Large intestine (tissue), 12 donors: Measurements from ENCODE around the gene MEP1A. TPM values are rescaled to one million over a fixed set of nuclear protein-coding genes. Genes with fewer than 3 reads are reported as not detected.
A peak's percentile ranks its signal among the peaks of the same experiment; 100 is the strongest.
"Not testable (repeated sequence)": the region's sequence is repeated elsewhere in the genome, so short reads cannot be mapped to it uniquely, and the experiment has no call there.

ENCODE experiments used
- DNase-seq, 2 donors: peaks; one replicate each; pipeline versions ENCODE4 v3.0.0 to v3.0.0-alpha.2; 2013
- H3K27ac ChIP-seq: one replicate; pipeline ENCODE4 v1.5.1; 2013; ENCODE audit warnings: low read length
- H3K27me3 ChIP-seq: 2 replicates; pipeline ENCODE4 v1.6.1; 2013; ENCODE audit warnings: low read length; ENCODE audit not compliant: control insufficient read depth, insufficient read depth
- H3K36me3 ChIP-seq: 2 replicates; pipeline ENCODE4 v1.6.1; 2013; ENCODE audit warnings: low read length; ENCODE audit not compliant: control insufficient read depth, insufficient read depth
- H3K4me1 ChIP-seq: one replicate; pipeline ENCODE4 v1.6.1; 2013; ENCODE audit warnings: low read length; ENCODE audit not compliant: control insufficient read depth, insufficient read depth
- H3K4me3 ChIP-seq: one replicate; pipeline ENCODE4 v1.5.1; 2013; ENCODE audit warnings: low read length
- H3K9me3 ChIP-seq: one replicate; pipeline ENCODE4 v1.6.1; 2013; ENCODE audit warnings: mild to moderate bottlenecking, low read depth, low read length, moderate library complexity; ENCODE audit not compliant: control insufficient read depth
- WGBS: methylation state at CpG from one replicate; pipeline ENCODE4 v1.1.5; 2013; ENCODE audit warnings: low lambda C conversion rate; ENCODE audit not compliant: insufficient coverage; 5-methylcytosine and 5-hydroxymethylcytosine counted together
- long read RNA-seq, 11 donors: transcript quantifications; one replicate each; lab custom pipeline, GENCODE V29; 2026
- polyA plus RNA-seq: library from polyadenylated mRNA; unstranded; fragments of 120-200 nt; gene quantifications from one replicate; pipeline ENCODE4 v1.2.1, GENCODE V29; 2013

Gene MEP1A
- 649 TPM for polyA plus RNA-seq
- long read RNA-seq, donor 1, transcript MEP1A-201 (14 exons, 2,892 nt): major isoform, 15 of 37 reads
- long read RNA-seq, donor 1, partial matches to known transcripts: 22 of 37 reads
- long read RNA-seq, donor 1, other reads (novel, unspliced or antisense): 0 of 37 reads
- long read RNA-seq, donor 2, transcript MEP1A-201 (14 exons, 2,892 nt): major isoform, 57 of 264 reads
- long read RNA-seq, donor 2, partial matches to known transcripts: 205 of 264 reads
- long read RNA-seq, donor 2, other reads (novel, unspliced or antisense): 0 of 264 reads
- long read RNA-seq, donor 3, transcript MEP1A-201 (14 exons, 2,892 nt): major isoform, 57 of 273 reads
- long read RNA-seq, donor 3, partial matches to known transcripts: 209 of 273 reads
- long read RNA-seq, donor 3, other reads (novel, unspliced or antisense): 7 of 273 reads
- long read RNA-seq, donor 4, partial matches to known transcripts: 17 of 17 reads
- long read RNA-seq, donor 4, other reads (novel, unspliced or antisense): 0 of 17 reads
- long read RNA-seq, donor 5, transcript MEP1A-201 (14 exons, 2,892 nt): major isoform, 9 of 23 reads
- long read RNA-seq, donor 5, partial matches to known transcripts: 13 of 23 reads
- long read RNA-seq, donor 5, other reads (novel, unspliced or antisense): 0 of 23 reads
- long read RNA-seq, donor 6, transcript MEP1A-201 (14 exons, 2,892 nt): major isoform, 46 of 206 reads
- long read RNA-seq, donor 6, partial matches to known transcripts: 160 of 206 reads
- long read RNA-seq, donor 6, other reads (novel, unspliced or antisense): 0 of 206 reads
- long read RNA-seq, donor 7, transcript MEP1A-201 (14 exons, 2,892 nt): major isoform, 6 of 18 reads
- long read RNA-seq, donor 7, partial matches to known transcripts: 12 of 18 reads
- long read RNA-seq, donor 7, other reads (novel, unspliced or antisense): 0 of 18 reads
- long read RNA-seq, donor 8, transcript MEP1A-201 (14 exons, 2,892 nt): major isoform, 53 of 247 reads
- long read RNA-seq, donor 8, partial matches to known transcripts: 194 of 247 reads
- long read RNA-seq, donor 8, other reads (novel, unspliced or antisense): 0 of 247 reads
- long read RNA-seq, donor 9, transcript MEP1A-201 (14 exons, 2,892 nt): major isoform, 39 of 174 reads
- long read RNA-seq, donor 9, partial matches to known transcripts: 135 of 174 reads
- long read RNA-seq, donor 9, other reads (novel, unspliced or antisense): 0 of 174 reads
- long read RNA-seq, donor 10, transcript MEP1A-201 (14 exons, 2,892 nt): major isoform, 40 of 138 reads
- long read RNA-seq, donor 10, partial matches to known transcripts: 98 of 138 reads
- long read RNA-seq, donor 10, other reads (novel, unspliced or antisense): 0 of 138 reads
- long read RNA-seq, donor 11, transcript MEP1A-201 (14 exons, 2,892 nt): major isoform, 22 of 75 reads
- long read RNA-seq, donor 11, partial matches to known transcripts: 53 of 75 reads
- long read RNA-seq, donor 11, other reads (novel, unspliced or antisense): 0 of 75 reads

- H3K36me3 ChIP-seq: peaks cover 4% of the 10 kb centered on the region
- H3K4me3 ChIP-seq: peak within 1 kb of the TSS; percentile 70
- H3K4me1 ChIP-seq: peaks cover 31% of the 10 kb centered on the region
- H3K9me3 ChIP-seq: no peaks in the 10 kb centered on the region
- H3K27ac ChIP-seq: peak within 1 kb of the TSS; percentile 76
- H3K27me3 ChIP-seq: no peaks in the 10 kb centered on the region
- peak; percentile 70 to 85 for DNase-seq
- 17% methylated on average over 7 of the region's 8 CpGs for WGBS
Measured at GRCh38 chr6:46793138-46793537, at the start of gene MEP1A. Gene MEP1A, plus strand, starts transcription at chr6:46793389. Its CDS starts 10 bp downstream, at chr6:46793399.

GRCh38 chr6:46743425-46744158, 49.6 kb upstream of the MEP1A start:
- no peaks in the 10 kb centered on the region for H3K9me3 ChIP-seq
- H3K27me3 ChIP-seq: no peaks in the 10 kb centered on the region
- DNase-seq: peak in 1 of 2 donors; percentile 9
- no peak overlapping the region for H3K27ac ChIP-seq
- H3K36me3 ChIP-seq: no peaks in the 10 kb centered on the region
- H3K4me1 ChIP-seq: no peaks in the 10 kb centered on the region
- H3K4me3 ChIP-seq: no peak overlapping the region
- WGBS: no CpG with 5 or more reads among the region's 1 CpG

GRCh38 chr6:46744159-46744725, 48.9 kb upstream of the MEP1A start:
- H3K27ac ChIP-seq, H3K27me3 ChIP-seq, H3K36me3 ChIP-seq, H3K4me3 ChIP-seq, H3K9me3 ChIP-seq, DNase-seq, H3K4me1 ChIP-seq: not testable (repeated sequence)
- 100% methylated on average over 1 of the region's 3 CpGs for WGBS

GRCh38 chr6:46745973-46746372, 47.2 kb upstream of the MEP1A start:
- H3K9me3 ChIP-seq: no peaks in the 10 kb centered on the region
- H3K36me3 ChIP-seq: no peaks in the 10 kb centered on the region
- WGBS: 92% methylated on average over 2 of the region's 2 CpGs
- H3K27me3 ChIP-seq: no peaks in the 10 kb centered on the region
- DNase-seq: no peak
- no peak overlapping the region for H3K4me3 ChIP-seq
- H3K4me1 ChIP-seq: no peaks in the 10 kb centered on the region
- H3K27ac ChIP-seq: no peak overlapping the region

GRCh38 chr6:46746696-46747095, 46.5 kb upstream of the MEP1A start, which contains the start of gene ANKRD66:
Gene ANKRD66, plus strand, starts transcription at chr6:46746933. Its CDS starts 5,016 bp downstream, at chr6:46751949.
- no CpG with 5 or more reads among the region's 1 CpG for WGBS
- Histone ChIP-seq H3K4me1 (no peaks in the 10 kb centered on the region), H3K9me3 (no peaks in the 10 kb centered on the region), H3K36me3 (no peaks in the 10 kb centered on the region), H3K27ac (no peak within 1 kb of the TSS), H3K27me3 (no peaks in the 10 kb centered on the region), H3K4me3 (no peak within 1 kb of the TSS)
- no peak for DNase-seq

GRCh38 chr6:46748940-46749503, 44.2 kb upstream of the MEP1A start:
- Histone ChIP-seq H3K27me3 (no peaks in the 10 kb centered on the region), H3K4me3 (no peak overlapping the region), H3K36me3 (no peaks in the 10 kb centered on the region), H3K27ac (no peak overlapping the region), H3K9me3 (no peaks in the 10 kb centered on the region), H3K4me1 (no peaks in the 10 kb centered on the region)
- WGBS: no CpG with 5 or more reads among the region's 5 CpGs
- no peak for DNase-seq

GRCh38 chr6:46749731-46750130, 43.5 kb upstream of the MEP1A start:
- 67% methylated on average over 2 of the region's 5 CpGs for WGBS
- DNase-seq: no peak
- no peaks in the 10 kb centered on the region for H3K4me1 ChIP-seq
- no peak overlapping the region for H3K27ac ChIP-seq
- H3K36me3 ChIP-seq: no peaks in the 10 kb centered on the region
- H3K4me3 ChIP-seq: no peak overlapping the region
- no peaks in the 10 kb centered on the region for H3K9me3 ChIP-seq
- H3K27me3 ChIP-seq: no peaks in the 10 kb centered on the region

- no peak overlapping the region for H3K27ac ChIP-seq
- H3K4me1 ChIP-seq: no peaks in the 10 kb centered on the region
- H3K36me3 ChIP-seq: no peaks in the 10 kb centered on the region
- DNase-seq: no peak
- no peak overlapping the region for H3K4me3 ChIP-seq
- no peaks in the 10 kb centered on the region for H3K9me3 ChIP-seq
- no peaks in the 10 kb centered on the region for H3K27me3 ChIP-seq
- WGBS: no CpG with 5 or more reads among the region's 3 CpGs
Measured at GRCh38 chr6:46751658-46752057, 41.5 kb upstream of the MEP1A start.

- Histone ChIP-seq H3K4me1 (no peaks in the 10 kb centered on the region), H3K9me3 (no peaks in the 10 kb centered on the region), H3K36me3 (no peaks in the 10 kb centered on the region), H3K27me3 (no peaks in the 10 kb centered on the region), H3K4me3 (no peak overlapping the region), H3K27ac (no peak overlapping the region)
- no CpG with 5 or more reads among the region's 1 CpG for WGBS
- no peak for DNase-seq
Measured at GRCh38 chr6:46755865-46756264, 37.3 kb upstream of the MEP1A start.
